ENCODE measurements around the gene WIPF1. TPM values are rescaled to one million over a fixed set of nuclear protein-coding genes. Genes with fewer than 3 reads are reported as not detected.

The WIPF1 gene
- 6.4 TPM for polyA plus RNA-seq (2013, experiment 1 of 2)
- polyA plus RNA-seq (2013, experiment 2 of 2) = 8.9 TPM

GRCh38 chr2:174597345-174598047, at the start of gene WIPF1:
TSS of gene WIPF1 (minus strand) at chr2:174597804. CDS start at chr2:174585573, 12,231 bp downstream.
- H3K36me3 ChIP-seq (ENCODE audit: insufficient read depth, low read length) = no peaks in the 10 kb centered on the region
- H3K9ac ChIP-seq (ENCODE audit: low read depth, low read length) = no peak within 1 kb of the TSS
- no peaks in the 10 kb centered on the region; the same call in 1 of the 2 replicates for H3K9me3 ChIP-seq (ENCODE audit: insufficient read depth, low read depth, low read length)
- H3K4me3 ChIP-seq (ENCODE audit: low read length) = no peak within 1 kb of the TSS
- no peaks in the 10 kb centered on the region for H3K27me3 ChIP-seq (ENCODE audit: insufficient read depth, low read length)
- H3K4me1 ChIP-seq (ENCODE audit: insufficient read depth, low read length) = peaks cover 11% of the 10 kb centered on the region
- 91% methylated on average over 6 of the region's 6 CpGs for WGBS
- H3K27ac ChIP-seq (ENCODE audit: low read depth, low read length) = no peak within 1 kb of the TSS

- H3K27me3 ChIP-seq (ENCODE audit: insufficient read depth, low read length) = no peaks in the 10 kb centered on the region
- no peak overlapping the region for H3K4me3 ChIP-seq (ENCODE audit: low read length)
- peaks cover 4% of the 10 kb centered on the region; the same call in 1 of the 2 replicates for H3K9me3 ChIP-seq (ENCODE audit: insufficient read depth, low read depth, low read length)
- H3K4me1 ChIP-seq (ENCODE audit: insufficient read depth, low read length) = no peaks in the 10 kb centered on the region
- H3K36me3 ChIP-seq (ENCODE audit: insufficient read depth, low read length) = no peaks in the 10 kb centered on the region
- WGBS = 89% methylated on average over 2 of the region's 2 CpGs
- H3K27ac ChIP-seq (ENCODE audit: low read depth, low read length) = no peak overlapping the region
- H3K9ac ChIP-seq (ENCODE audit: low read depth, low read length) = no peak overlapping the region
Measured at GRCh38 chr2:174645296-174645695, 47.7 kb upstream of the WIPF1 start.

GRCh38 chr2:174644406-174644805, 46.8 kb upstream of the WIPF1 start:
- Histone ChIP-seq H3K9ac (ENCODE audit: low read depth, low read length) (no peak overlapping the region), H3K27ac (ENCODE audit: low read depth, low read length) (no peak overlapping the region), H3K9me3 (ENCODE audit: insufficient read depth, low read depth, low read length) (peaks cover 4% of the 10 kb centered on the region; the same call in 1 of the 2 replicates), H3K4me3 (ENCODE audit: low read length) (no peak overlapping the region), H3K27me3 (ENCODE audit: insufficient read depth, low read length) (no peaks in the 10 kb centered on the region), H3K36me3 (ENCODE audit: insufficient read depth, low read length) (no peaks in the 10 kb centered on the region), H3K4me1 (ENCODE audit: insufficient read depth, low read length) (no peaks in the 10 kb centered on the region)
- WGBS = 89% methylated on average over 1 of the region's 1 CpG

GRCh38 chr2:174643356-174643755, 45.8 kb upstream of the WIPF1 start:
- Histone ChIP-seq H3K4me1 (ENCODE audit: insufficient read depth, low read length) (no peaks in the 10 kb centered on the region), H3K9ac (ENCODE audit: low read depth, low read length) (no peak overlapping the region), H3K27ac (ENCODE audit: low read depth, low read length) (no peak overlapping the region), H3K27me3 (ENCODE audit: insufficient read depth, low read length) (no peaks in the 10 kb centered on the region), H3K4me3 (ENCODE audit: low read length) (no peak overlapping the region), H3K36me3 (ENCODE audit: insufficient read depth, low read length) (no peaks in the 10 kb centered on the region), H3K9me3 (ENCODE audit: insufficient read depth, low read depth, low read length) (no peaks in the 10 kb centered on the region)
- 94% methylated on average over 5 of the region's 6 CpGs for WGBS

- H3K36me3 ChIP-seq (ENCODE audit: insufficient read depth, low read length) = no peaks in the 10 kb centered on the region
- H3K27me3 ChIP-seq (ENCODE audit: insufficient read depth, low read length) = no peaks in the 10 kb centered on the region
- H3K9me3 ChIP-seq (ENCODE audit: insufficient read depth, low read depth, low read length) = no peaks in the 10 kb centered on the region
- H3K4me1 ChIP-seq (ENCODE audit: insufficient read depth, low read length) = no peaks in the 10 kb centered on the region
- H3K27ac ChIP-seq (ENCODE audit: low read depth, low read length) = no peak overlapping the region
- no peak overlapping the region for H3K9ac ChIP-seq (ENCODE audit: low read depth, low read length)
- no peak overlapping the region for H3K4me3 ChIP-seq (ENCODE audit: low read length)
- 100% methylated on average over 1 of the region's 1 CpG for WGBS
Measured at GRCh38 chr2:174641168-174641567, 43.6 kb upstream of the WIPF1 start.

GRCh38 chr2:174636987-174637386, 39.4 kb upstream of the WIPF1 start:
- Histone ChIP-seq H3K27ac (ENCODE audit: low read depth, low read length) (no peak overlapping the region), H3K9me3 (ENCODE audit: insufficient read depth, low read depth, low read length) (no peaks in the 10 kb centered on the region), H3K27me3 (ENCODE audit: insufficient read depth, low read length) (no peaks in the 10 kb centered on the region), H3K4me3 (ENCODE audit: low read length) (no peak overlapping the region), H3K4me1 (ENCODE audit: insufficient read depth, low read length) (peaks cover 11% of the 10 kb centered on the region; the same call in 1 of the 2 replicates), H3K9ac (ENCODE audit: low read depth, low read length) (no peak overlapping the region), H3K36me3 (ENCODE audit: insufficient read depth, low read length) (no peaks in the 10 kb centered on the region)
- 92% methylated on average over 1 of the region's 1 CpG for WGBS

- Histone ChIP-seq H3K36me3 (ENCODE audit: insufficient read depth, low read length) (no peaks in the 10 kb centered on the region), H3K9me3 (ENCODE audit: insufficient read depth, low read depth, low read length) (no peaks in the 10 kb centered on the region), H3K27ac (ENCODE audit: low read depth, low read length) (no peak overlapping the region), H3K9ac (ENCODE audit: low read depth, low read length) (no peak overlapping the region), H3K4me1 (ENCODE audit: insufficient read depth, low read length) (peaks cover 11% of the 10 kb centered on the region; the same call in 1 of the 2 replicates), H3K27me3 (ENCODE audit: insufficient read depth, low read length) (no peaks in the 10 kb centered on the region), H3K4me3 (ENCODE audit: low read length) (no peak overlapping the region)
- WGBS = 98% methylated on average over 3 of the region's 3 CpGs
Measured at GRCh38 chr2:174635776-174636404, 38.3 kb upstream of the WIPF1 start.

- Histone ChIP-seq H3K9me3 (ENCODE audit: insufficient read depth, low read depth, low read length) (no peaks in the 10 kb centered on the region), H3K4me3 (ENCODE audit: low read length) (no peak overlapping the region), H3K9ac (ENCODE audit: low read depth, low read length) (no peak overlapping the region), H3K27me3 (ENCODE audit: insufficient read depth, low read length) (no peaks in the 10 kb centered on the region), H3K4me1 (ENCODE audit: insufficient read depth, low read length) (peaks cover 11% of the 10 kb centered on the region; the same call in 1 of the 2 replicates), H3K36me3 (ENCODE audit: insufficient read depth, low read length) (no peaks in the 10 kb centered on the region), H3K27ac (ENCODE audit: low read depth, low read length) (no peak overlapping the region)
- 94% methylated on average over 3 of the region's 3 CpGs for WGBS
Measured at GRCh38 chr2:174635015-174635593, 37.5 kb upstream of the WIPF1 start.

- no peak overlapping the region for H3K4me3 ChIP-seq (ENCODE audit: low read length)
Measured at GRCh38 chr2:174634130-174635014, 36.8 kb upstream of the WIPF1 start.

GRCh38 chr2:174633623-174633930, 36.0 kb upstream of the WIPF1 start:
- Histone ChIP-seq H3K4me1 (ENCODE audit: insufficient read depth, low read length) (peaks cover 11% of the 10 kb centered on the region; the same call in 1 of the 2 replicates), H3K9ac (ENCODE audit: low read depth, low read length) (no peak overlapping the region), H3K36me3 (ENCODE audit: insufficient read depth, low read length) (no peaks in the 10 kb centered on the region), H3K27me3 (ENCODE audit: insufficient read depth, low read length) (no peaks in the 10 kb centered on the region), H3K27ac (ENCODE audit: low read depth, low read length) (no peak overlapping the region), H3K4me3 (ENCODE audit: low read length) (no peak overlapping the region), H3K9me3 (ENCODE audit: insufficient read depth, low read depth, low read length) (no peaks in the 10 kb centered on the region)
- 76% methylated on average over 8 of the region's 8 CpGs for WGBS

More at GRCh38 chr2:174634130-174635014, 36.8 kb upstream of the WIPF1 start:
- peaks cover 11% of the 10 kb centered on the region; the same call in 1 of the 2 replicates for H3K4me1 ChIP-seq (ENCODE audit: insufficient read depth, low read length)
- no peaks in the 10 kb centered on the region for H3K36me3 ChIP-seq (ENCODE audit: insufficient read depth, low read length)
- WGBS = 85% methylated on average over 13 of the region's 13 CpGs
- no peak overlapping the region for H3K27ac ChIP-seq (ENCODE audit: low read depth, low read length)
- no peaks in the 10 kb centered on the region for H3K9me3 ChIP-seq (ENCODE audit: insufficient read depth, low read depth, low read length)
- peak overlapping the region; percentile 31; the same call in 1 of the 2 replicates for H3K9ac ChIP-seq (ENCODE audit: low read depth, low read length)
- H3K27me3 ChIP-seq (ENCODE audit: insufficient read depth, low read length) = no peaks in the 10 kb centered on the region
